Hepatocyte (in vitro differentiated cells): Measurements from ENCODE around the gene TM4SF20.

Experiments
- EZH2 ChIP-seq: fragments of 200-600 bp; sonication (generic); IDR thresholded peaks from 2 replicates; pipeline ENCODE4 v1.6.1; 2016; ENCODE audit warnings: antibody characterized with exemption, mild to moderate bottlenecking, borderline replicate concordance
- TF ChIP-seq, protein P1 (sequence below): fragments of 200-600 bp; sonication (generic); IDR thresholded peaks from 2 replicates; pipeline ENCODE4 v1.5.1; 2016; ENCODE audit warnings: antibody characterized with exemption, mild to moderate bottlenecking; ENCODE audit not compliant: poor library complexity

DNA sequence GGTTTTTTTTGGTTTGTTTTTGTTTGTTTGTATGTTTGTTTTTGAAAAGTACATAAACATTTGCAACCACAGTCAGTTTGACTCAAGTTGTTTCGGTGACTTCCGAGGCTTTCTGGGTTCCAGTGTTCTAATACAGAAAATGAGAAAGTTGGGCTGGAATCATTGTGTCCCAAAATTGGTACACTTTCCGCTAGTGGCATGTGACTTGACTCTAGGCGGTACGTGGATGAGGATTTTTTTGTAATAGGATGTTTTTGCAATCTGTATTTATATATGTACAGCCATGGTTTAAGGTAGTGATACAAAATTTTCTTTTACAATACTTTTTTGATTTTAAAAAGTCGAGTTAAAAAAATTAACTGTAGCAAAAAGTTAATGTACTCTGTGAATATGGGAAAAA lies 52.3 kb downstream of the TM4SF20 start:
- TF ChIP-seq, protein P1, sequence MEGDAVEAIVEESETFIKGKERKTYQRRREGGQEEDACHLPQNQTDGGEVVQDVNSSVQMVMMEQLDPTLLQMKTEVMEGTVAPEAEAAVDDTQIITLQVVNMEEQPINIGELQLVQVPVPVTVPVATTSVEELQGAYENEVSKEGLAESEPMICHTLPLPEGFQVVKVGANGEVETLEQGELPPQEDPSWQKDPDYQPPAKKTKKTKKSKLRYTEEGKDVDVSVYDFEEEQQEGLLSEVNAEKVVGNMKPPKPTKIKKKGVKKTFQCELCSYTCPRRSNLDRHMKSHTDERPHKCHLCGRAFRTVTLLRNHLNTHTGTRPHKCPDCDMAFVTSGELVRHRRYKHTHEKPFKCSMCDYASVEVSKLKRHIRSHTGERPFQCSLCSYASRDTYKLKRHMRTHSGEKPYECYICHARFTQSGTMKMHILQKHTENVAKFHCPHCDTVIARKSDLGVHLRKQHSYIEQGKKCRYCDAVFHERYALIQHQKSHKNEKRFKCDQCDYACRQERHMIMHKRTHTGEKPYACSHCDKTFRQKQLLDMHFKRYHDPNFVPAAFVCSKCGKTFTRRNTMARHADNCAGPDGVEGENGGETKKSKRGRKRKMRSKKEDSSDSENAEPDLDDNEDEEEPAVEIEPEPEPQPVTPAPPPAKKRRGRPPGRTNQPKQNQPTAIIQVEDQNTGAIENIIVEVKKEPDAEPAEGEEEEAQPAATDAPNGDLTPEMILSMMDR, result no peak
- no peak for TF ChIP-seq EZH2
